MM.1S (cell line): ENCODE measurements around the gene NTRK3.

Source experiments
- DNase-seq: peaks from one replicate; pipeline ENCODE4 v3.0.0-alpha.2; 2015
- H2AFZ ChIP-seq: fragments of 300-600 bp; sonication (generic); 2 replicates; pipeline ENCODE4 v1.6.0; 2016; ENCODE audit warnings: antibody characterized with exemption, low read length
- H3F3A ChIP-seq: fragments of 300-600 bp; sonication (generic); 2 replicates; pipeline ENCODE4 v1.6.1; 2016; ENCODE audit warnings: mild to moderate bottlenecking, antibody characterized with exemption, low read length, moderate library complexity, mixed read lengths; ENCODE audit not compliant: insufficient read depth
- H3K27ac ChIP-seq: fragments of 300-600 bp; sonication (generic); 2 replicates; pipeline ENCODE4 v1.5.1; 2016; ENCODE audit warnings: mild to moderate bottlenecking, low read length
- H3K27me3 ChIP-seq: fragments of 300-600 bp; sonication (generic); replicated peaks from 2 replicates; pipeline ENCODE4 v1.6.0; 2016; ENCODE audit warnings: low read length; ENCODE audit not compliant: insufficient read depth
- H3K36me3 ChIP-seq: fragments of 300-600 bp; sonication (generic); replicated peaks from 2 replicates; pipeline ENCODE4 v1.6.1; 2016; ENCODE audit warnings: mild to moderate bottlenecking, low read length, mixed read lengths; ENCODE audit not compliant: insufficient read depth
- H3K4me1 ChIP-seq: fragments of 300-600 bp; sonication (generic); 2 replicates; pipeline ENCODE4 v1.6.1; 2016; ENCODE audit warnings: low read length, mixed read lengths
- H3K4me2 ChIP-seq: fragments of 300-600 bp; sonication (generic); 2 replicates; pipeline ENCODE4 v1.6.0; 2016; ENCODE audit warnings: low read depth, low read length
- H3K4me3 ChIP-seq: fragments of 300-600 bp; sonication (generic); 2 replicates; pipeline ENCODE4 v1.5.1; 2016; ENCODE audit warnings: low read length, mixed read lengths
- H3K79me2 ChIP-seq: fragments of 300-600 bp; sonication (generic); 2 replicates; pipeline ENCODE4 v1.6.1; 2016; ENCODE audit warnings: mixed run types, low read length, mixed read lengths
- H3K9ac ChIP-seq: fragments of 300-600 bp; sonication (generic); 2 replicates; pipeline ENCODE4 v1.6.1; 2016; ENCODE audit warnings: low read length, mixed read lengths
- H3K9me2 ChIP-seq: fragments of 300-600 bp; sonication (generic); replicated peaks from 2 replicates; pipeline ENCODE4 v1.6.1; 2016; ENCODE audit warnings: mild to moderate bottlenecking, low read length, mixed read lengths; ENCODE audit not compliant: insufficient read depth
- H3K9me3 ChIP-seq: fragments of 300-600 bp; sonication (generic); replicated peaks from 2 replicates; pipeline ENCODE4 v1.6.1; 2016; ENCODE audit warnings: mild to moderate bottlenecking, low read length, mixed read lengths; ENCODE audit not compliant: insufficient read depth
- H4K20me1 ChIP-seq: fragments of 300-600 bp; sonication (generic); 2 replicates; pipeline ENCODE4 v1.6.1; 2016; ENCODE audit warnings: mild to moderate bottlenecking, low read length, moderate library complexity, mixed read lengths; ENCODE audit not compliant: insufficient read depth
- EZH2 ChIP-seq: fragments of 300-600 bp; sonication (generic); optimal IDR thresholded peaks from 2 replicates; pipeline ENCODE3; 2017; ENCODE audit warnings: low read depth, mild to moderate bottlenecking, antibody characterized with exemption, low read length, mixed read lengths
- EZH2phosphoT487 ChIP-seq: fragments of 300-600 bp; sonication (generic); IDR thresholded peaks from 2 replicates; pipeline ENCODE4 v1.6.1; 2018; ENCODE audit warnings: antibody characterized with exemption, low read length
- TF ChIP-seq, protein P1 (sequence below): fragments of 300-600 bp; sonication (generic); IDR thresholded peaks from 2 replicates; pipeline ENCODE4 v1.5.1; 2016; ENCODE audit warnings: antibody characterized with exemption, low read length, mixed read lengths

Gene NTRK3

DNA sequence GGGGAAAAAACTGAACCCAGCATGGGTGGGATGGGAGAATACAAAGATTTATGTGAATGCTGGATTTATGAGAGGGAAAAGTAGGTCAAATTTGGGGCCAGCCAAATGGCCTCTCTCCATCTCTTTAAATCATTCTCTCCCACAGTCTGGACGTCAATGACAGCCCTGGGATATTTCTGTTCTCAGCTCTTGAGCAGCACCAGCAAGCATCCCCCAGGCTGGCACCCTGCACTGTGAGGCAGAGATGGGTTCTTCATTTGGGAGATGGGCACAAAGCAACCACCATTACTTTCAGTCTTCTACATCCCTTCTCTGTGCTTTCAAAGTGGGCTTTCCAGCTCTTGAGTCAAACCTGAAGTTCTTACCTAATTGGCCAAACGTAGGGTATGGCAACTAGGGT, 321.0 kb downstream of the NTRK3 start:
- H3K79me2 ChIP-seq, result no peaks in the 10 kb centered on the region

DNA sequence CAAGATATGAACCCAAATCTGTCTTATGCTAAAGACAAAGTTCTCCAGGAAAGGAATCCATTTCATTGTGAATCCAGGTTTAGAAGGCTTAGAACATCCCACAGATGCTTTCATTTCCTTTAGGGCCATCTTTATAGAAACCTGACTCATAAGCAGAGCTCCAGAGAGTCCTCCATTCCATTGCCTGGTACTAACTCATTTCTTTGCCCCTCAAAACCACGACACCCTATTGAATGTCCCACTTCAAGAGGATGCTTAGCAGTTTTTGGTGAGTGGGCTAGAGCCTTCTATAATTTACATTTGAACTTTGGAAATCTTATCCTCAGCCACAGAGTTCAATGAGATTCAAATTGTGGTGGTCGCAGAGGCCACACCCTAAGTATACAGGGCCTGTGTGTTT, 325.0 kb downstream of the NTRK3 start:
- Histone ChIP-seq H3K27ac (no peak overlapping the region), H3K4me1 (no peaks in the 10 kb centered on the region), H4K20me1 (no peaks in the 10 kb centered on the region), H3K4me2 (no peak overlapping the region), H3K9ac (no peak overlapping the region), H3K79me2 (no peaks in the 10 kb centered on the region), H3K27me3 (no peaks in the 10 kb centered on the region), H3K36me3 (no peaks in the 10 kb centered on the region), H3K9me2 (no peaks in the 10 kb centered on the region), H3K4me3 (no peak overlapping the region), H3F3A (no peaks in the 10 kb centered on the region), H3K9me3 (no peaks in the 10 kb centered on the region), H2AFZ (no peak overlapping the region)
- no peak for TF ChIP-seq EZH2
- TF ChIP-seq, protein P1, sequence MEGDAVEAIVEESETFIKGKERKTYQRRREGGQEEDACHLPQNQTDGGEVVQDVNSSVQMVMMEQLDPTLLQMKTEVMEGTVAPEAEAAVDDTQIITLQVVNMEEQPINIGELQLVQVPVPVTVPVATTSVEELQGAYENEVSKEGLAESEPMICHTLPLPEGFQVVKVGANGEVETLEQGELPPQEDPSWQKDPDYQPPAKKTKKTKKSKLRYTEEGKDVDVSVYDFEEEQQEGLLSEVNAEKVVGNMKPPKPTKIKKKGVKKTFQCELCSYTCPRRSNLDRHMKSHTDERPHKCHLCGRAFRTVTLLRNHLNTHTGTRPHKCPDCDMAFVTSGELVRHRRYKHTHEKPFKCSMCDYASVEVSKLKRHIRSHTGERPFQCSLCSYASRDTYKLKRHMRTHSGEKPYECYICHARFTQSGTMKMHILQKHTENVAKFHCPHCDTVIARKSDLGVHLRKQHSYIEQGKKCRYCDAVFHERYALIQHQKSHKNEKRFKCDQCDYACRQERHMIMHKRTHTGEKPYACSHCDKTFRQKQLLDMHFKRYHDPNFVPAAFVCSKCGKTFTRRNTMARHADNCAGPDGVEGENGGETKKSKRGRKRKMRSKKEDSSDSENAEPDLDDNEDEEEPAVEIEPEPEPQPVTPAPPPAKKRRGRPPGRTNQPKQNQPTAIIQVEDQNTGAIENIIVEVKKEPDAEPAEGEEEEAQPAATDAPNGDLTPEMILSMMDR, result no peak
- no peak for DNase-seq

More for the DNA sequence above, 321.0 kb downstream of the NTRK3 start:
- H2AFZ ChIP-seq, result no peak overlapping the region
- H3K4me3 ChIP-seq, result no peak overlapping the region
- H3K27me3 ChIP-seq, result no peaks in the 10 kb centered on the region
- no peaks in the 10 kb centered on the region for H3K9me2 ChIP-seq
- no peaks in the 10 kb centered on the region for H3K36me3 ChIP-seq
- TF ChIP-seq, protein P1, result no peak
- TF ChIP-seq EZH2 (no peak), EZH2phosphoT487 (no peak)
- H3K4me1 ChIP-seq, result peaks cover 10% of the 10 kb centered on the region; the same call in 1 of the 2 replicates
- no peaks in the 10 kb centered on the region for H3F3A ChIP-seq
- no peaks in the 10 kb centered on the region for H4K20me1 ChIP-seq
- no peaks in the 10 kb centered on the region for H3K9me3 ChIP-seq
- DNase-seq, result no peak
- no peak overlapping the region for H3K9ac ChIP-seq
- H3K27ac ChIP-seq, result no peak overlapping the region
- H3K4me2 ChIP-seq, result no peak overlapping the region

DNA sequence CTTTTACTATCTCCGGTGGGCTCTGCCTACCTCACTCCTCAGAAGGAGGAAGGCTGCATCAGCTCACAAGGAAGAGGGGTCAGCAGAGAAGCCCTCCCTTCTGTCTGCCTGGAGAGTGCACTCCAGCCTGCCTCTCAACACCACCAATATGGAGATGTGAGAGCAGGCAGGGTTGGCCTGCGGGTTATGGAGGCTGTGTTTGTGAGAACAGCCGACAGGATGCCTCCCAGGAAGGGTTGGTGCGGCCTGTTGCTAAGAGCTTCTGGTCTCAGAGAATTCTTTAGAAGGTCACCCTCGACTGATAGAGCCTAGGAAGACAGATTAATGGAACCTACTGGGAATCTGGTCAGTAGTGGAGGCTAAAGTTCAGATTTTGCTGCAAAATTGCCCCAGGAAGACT, 326.1 kb downstream of the NTRK3 start:
- Histone ChIP-seq H4K20me1 (no peaks in the 10 kb centered on the region), H3K27ac (no peak overlapping the region), H3K9ac (no peak overlapping the region), H3F3A (no peaks in the 10 kb centered on the region), H3K4me2 (no peak overlapping the region), H3K79me2 (no peaks in the 10 kb centered on the region), H3K36me3 (no peaks in the 10 kb centered on the region), H3K9me2 (no peaks in the 10 kb centered on the region), H3K4me3 (no peak overlapping the region), H3K9me3 (no peaks in the 10 kb centered on the region), H2AFZ (no peak overlapping the region), H3K27me3 (no peaks in the 10 kb centered on the region), H3K4me1 (no peaks in the 10 kb centered on the region)
- TF ChIP-seq EZH2 (no peak), EZH2phosphoT487 (no peak)
- TF ChIP-seq, protein P1, result no peak
- no peak for DNase-seq
